H9 (cell line): ENCODE results near the gene CCDC91. TPM values are rescaled to one million over a fixed set of nuclear protein-coding genes. Genes with fewer than 3 reads are reported as not detected.

ENCODE experiments used
- DNase-seq: peaks from one replicate; pipeline ENCODE4 v3.0.0-alpha.2; 2017
- H2AFZ ChIP-seq: one replicate; pipeline ENCODE4 v1.6.1; 2013; ENCODE audit warnings: mild to moderate bottlenecking, low read length, control low read depth, moderate library complexity
- H2AK5ac ChIP-seq: 2 replicates; pipeline ENCODE4 v1.6.1; 2013; ENCODE audit warnings: low read length, control low read depth, mixed read lengths; ENCODE audit not compliant: insufficient read length
- H2BK120ac ChIP-seq: one replicate; pipeline ENCODE4 v1.6.1; 2013; ENCODE audit warnings: low read depth, mild to moderate bottlenecking, low read length, control low read depth, inconsistent platforms; ENCODE audit not compliant: poor library complexity, severe bottlenecking
- H2BK12ac ChIP-seq: 2 replicates; pipeline ENCODE4 v1.6.1; 2013; ENCODE audit warnings: low read length, control low read depth, mixed read lengths, low read depth; ENCODE audit not compliant: insufficient read length
- H2BK15ac ChIP-seq: 2 replicates; pipeline ENCODE4 v1.6.1; 2013; ENCODE audit warnings: low read depth, low read length, control low read depth
- H2BK20ac ChIP-seq: one replicate; pipeline ENCODE4 v1.6.1; 2013; ENCODE audit warnings: low read depth, mild to moderate bottlenecking, low read length, control low read depth, inconsistent platforms; ENCODE audit not compliant: poor library complexity, severe bottlenecking
- H2BK5ac ChIP-seq: 2 replicates; pipeline ENCODE4 v1.6.1; 2013; ENCODE audit warnings: low read length, control low read depth, mixed read lengths; ENCODE audit not compliant: insufficient read length
- H3K14ac ChIP-seq: 2 replicates; pipeline ENCODE4 v1.6.1; 2013; ENCODE audit warnings: low read length, control low read depth; ENCODE audit not compliant: insufficient read depth
- H3K18ac ChIP-seq: 2 replicates; pipeline ENCODE4 v1.6.1; 2013; ENCODE audit warnings: low read depth, mild to moderate bottlenecking, mixed read lengths, low read length, control low read depth; ENCODE audit not compliant: insufficient read length
- H3K23ac ChIP-seq: 2 replicates; pipeline ENCODE4 v1.6.1; 2013; ENCODE audit warnings: low read length, control low read depth, mixed read lengths, low read depth; ENCODE audit not compliant: insufficient read length
- H3K23me2 ChIP-seq: 2 replicates; pipeline ENCODE4 v1.6.1; 2013; ENCODE audit warnings: low read depth, mild to moderate bottlenecking, mixed read lengths, low read length, control low read depth; ENCODE audit not compliant: insufficient read length, poor library complexity, severe bottlenecking
- H3K27ac ChIP-seq: 2 replicates; pipeline ENCODE4 v1.5.1; 2013; ENCODE audit warnings: low read length, control low read depth, mixed read lengths, low read depth; ENCODE audit not compliant: insufficient read length
- H3K27me3 ChIP-seq: 2 replicates; pipeline ENCODE4 v1.6.1; 2013; ENCODE audit warnings: low read length, control low read depth, inconsistent platforms; ENCODE audit not compliant: insufficient read depth
- H3K4ac ChIP-seq: 2 replicates; pipeline ENCODE4 v1.6.1; 2013; ENCODE audit warnings: low read depth, mild to moderate bottlenecking, control low read depth, inconsistent platforms, low read length, moderate library complexity
- H3K4me1 ChIP-seq: 2 replicates; pipeline ENCODE4 v1.6.1; 2013; ENCODE audit warnings: low read length, control low read depth, inconsistent platforms; ENCODE audit not compliant: insufficient read depth
- H3K4me2 ChIP-seq: 2 replicates; pipeline ENCODE4 v1.6.1; 2013; ENCODE audit warnings: low read length, control low read depth, mixed read lengths; ENCODE audit not compliant: insufficient read length, insufficient read depth
- H3K56ac ChIP-seq: 2 replicates; pipeline ENCODE4 v1.6.1; 2013; ENCODE audit warnings: low read depth, mild to moderate bottlenecking, mixed read lengths, low read length, control low read depth; ENCODE audit not compliant: insufficient read length
- H3K79me1 ChIP-seq: 2 replicates; pipeline ENCODE4 v1.6.1; 2013; ENCODE audit warnings: low read depth, mild to moderate bottlenecking, moderate library complexity, low read length, control low read depth, inconsistent platforms; ENCODE audit not compliant: insufficient read depth, poor library complexity, severe bottlenecking
- H3K79me2 ChIP-seq: 2 replicates; pipeline ENCODE4 v1.6.1; 2013; ENCODE audit warnings: low read length, control low read depth, inconsistent platforms; ENCODE audit not compliant: insufficient read depth
- H3K9ac ChIP-seq: 2 replicates; pipeline ENCODE4 v1.6.1; 2013; ENCODE audit warnings: low read length, control low read depth, mixed read lengths; ENCODE audit not compliant: insufficient read length; ENCODE audit errors: extremely low read depth
- H3K9me3 ChIP-seq: one replicate; pipeline ENCODE4 v1.6.1; 2013; ENCODE audit warnings: low read depth, low read length, inconsistent platforms; ENCODE audit not compliant: control insufficient read depth
- H3T11ph ChIP-seq: one replicate; pipeline ENCODE4 v1.6.1; 2013; ENCODE audit warnings: mild to moderate bottlenecking, low read length, control low read depth, inconsistent platforms
- H4K20me1 ChIP-seq: one replicate; pipeline ENCODE4 v1.6.1; 2013; ENCODE audit not compliant: control insufficient read depth, insufficient read length, insufficient read depth
- H4K5ac ChIP-seq: 2 replicates; pipeline ENCODE4 v1.6.1; 2013; ENCODE audit warnings: low read depth, mild to moderate bottlenecking, mixed read lengths, low read length, control low read depth; ENCODE audit not compliant: insufficient read length
- H4K8ac ChIP-seq: replicated peaks from 2 replicates; pipeline ENCODE4 v1.6.1; 2013; ENCODE audit warnings: low read length, control low read depth, mixed read lengths, low read depth; ENCODE audit not compliant: insufficient read length
- H4K91ac ChIP-seq: 2 replicates; pipeline ENCODE4 v1.6.1; 2013; ENCODE audit warnings: low read depth, mild to moderate bottlenecking, moderate library complexity, mixed read lengths, low read length, control low read depth; ENCODE audit not compliant: insufficient read length
- H3K27ac Mint-ChIP-seq, 3 experiments: 2 replicates in 2 of 3; 3 replicates in 1 of 3; pipeline ENCODE4 v1.8.0; 2020 to 2021; ENCODE audit warnings: mixed read lengths in 3 of 3, mild to moderate bottlenecking in 1 of 3, moderate library complexity in 1 of 3
- H3K27me3 Mint-ChIP-seq: 2 replicates; pipeline ENCODE4 v1.8.0; 2021; ENCODE audit warnings: low read depth, mild to moderate bottlenecking, moderate library complexity, mixed read lengths
- H3K36me3 Mint-ChIP-seq, 3 experiments: 2 replicates in 2 of 3; 3 replicates in 1 of 3; pipeline ENCODE4 v1.8.0; 2020 to 2021; ENCODE audit warnings: low read depth in 3 of 3, mixed read lengths in 3 of 3; ENCODE audit not compliant: insufficient read depth in 1 of 3
- H3K4me1 Mint-ChIP-seq, 2 experiments: 2 replicates each; pipeline ENCODE4 v1.8.0; 2020; ENCODE audit warnings: mixed read lengths in 2 of 2
- H3K4me3 Mint-ChIP-seq, 2 experiments: 2 replicates in 1 of 2; 3 replicates in 1 of 2; pipeline ENCODE4 v1.8.0; 2020 to 2021; ENCODE audit warnings: mild to moderate bottlenecking in 2 of 2, mixed read lengths in 2 of 2, moderate library complexity in 1 of 2
- H3K9me3 Mint-ChIP-seq, 2 experiments: 2 replicates in 1 of 2; 3 replicates in 1 of 2; pipeline ENCODE4 v1.8.0; 2020; ENCODE audit warnings: mild to moderate bottlenecking in 2 of 2, mixed read lengths in 2 of 2, moderate library complexity in 1 of 2
- CTCF ChIP-seq: fragments of 200-600 bp; sonication (generic); conservative IDR thresholded peaks from 3 replicates; pipeline ENCODE4 v1.8.0; 2021; ENCODE audit warnings: antibody characterized with exemption, mild to moderate bottlenecking
- WGBS: extraction: QIAGEN DNeasy Blood & Tissue Kit; methylation state at CpG from one replicate; pipeline ENCODE4 v1.1.7; 2013; ENCODE audit warnings: missing lambda C conversion rate, low lambda C conversion rate, mixed read lengths; ENCODE audit not compliant: insufficient read length; ENCODE audit errors: extremely low coverage; 5-methylcytosine and 5-hydroxymethylcytosine counted together
- total RNA-seq: library from RNA; stranded (reverse); gene quantifications from 2 replicates; pipeline ENCODE4 v1.2.1, GENCODE V29; 2021

CCDC91 gene
- total RNA-seq, 1 experiment from 2014 or later, result 22.7 TPM

- no peak overlapping the region for H3K9ac ChIP-seq
- peaks cover 2 to 4% (median 4%) of the 10 kb centered on the region in 3 experiments; a peak in 2 of 7 replicates for H3K36me3 Mint-ChIP-seq
- H3K4me1 ChIP-seq, result no peaks in the 10 kb centered on the region
- no peak overlapping the region for H4K8ac ChIP-seq
- H2BK12ac ChIP-seq, result no peak overlapping the region
- H2BK20ac ChIP-seq, result no peak overlapping the region
- no peak overlapping the region for H2BK15ac ChIP-seq
- H4K20me1 ChIP-seq, result no peaks in the 10 kb centered on the region
- peaks cover 0 to 5% of the 10 kb centered on the region in 2 experiments; a peak in 3 of 5 replicates for H3K9me3 Mint-ChIP-seq
- TF ChIP-seq CTCF, result no peak
- no peak overlapping the region for H3K56ac ChIP-seq
- no peak overlapping the region for H3K18ac ChIP-seq
- no peak overlapping the region for H2AK5ac ChIP-seq
- H3K4ac ChIP-seq, result no peak overlapping the region
- no peaks in the 10 kb centered on the region for H3K27me3 ChIP-seq
- H3K27ac Mint-ChIP-seq, result no peak overlapping the region
- H3K4me2 ChIP-seq, result no peak overlapping the region
- no peak for DNase-seq
- no peak overlapping the region for H3K4me3 Mint-ChIP-seq
- H4K91ac ChIP-seq, result no peak overlapping the region
- H3K79me1 ChIP-seq, result no peaks in the 10 kb centered on the region
- no peak overlapping the region for H3K27ac ChIP-seq
- H2BK120ac ChIP-seq, result no peak overlapping the region
- no peak overlapping the region for H3K14ac ChIP-seq
- no peak overlapping the region for H2BK5ac ChIP-seq
- no peaks in the 10 kb centered on the region for H3K79me2 ChIP-seq
- H3K27me3 Mint-ChIP-seq, result no peaks in the 10 kb centered on the region
- H3K23me2 ChIP-seq, result no peaks in the 10 kb centered on the region
- no peak overlapping the region for H4K5ac ChIP-seq
- H3T11ph ChIP-seq, result no peak overlapping the region
- no peak overlapping the region for H3K23ac ChIP-seq
- peaks cover 11 to 14% of the 10 kb centered on the region in 2 experiments for H3K4me1 Mint-ChIP-seq
- no peak overlapping the region for H2AFZ ChIP-seq
- H3K9me3 ChIP-seq, result no peaks in the 10 kb centered on the region
- no CpG with 5 or more reads among the region's 2 CpGs for whole genome bisulfite sequencing
Observed at GRCh38 chr12:28536088-28536487, 345.8 kb downstream of the CCDC91 start.
